H1 (cell line): ENCODE results near the gene CCPG1. TPM values are rescaled to one million over a fixed set of nuclear protein-coding genes. Genes with fewer than 3 reads are reported as not detected.

ENCODE experiments used
- ASH2L ChIP-seq: fragments of 200-600, 300-600 bp; sonication (generic); IDR thresholded peaks from one replicate; pipeline ENCODE4 v1.7.1; 2017; ENCODE audit warnings: low read length
- BACH1 ChIP-seq: IDR thresholded peaks from 2 replicates; pipeline ENCODE4 v1.6.1; 2012; ENCODE audit warnings: low read length, improper control_type of control experiment
- CHD1 ChIP-seq: IDR thresholded peaks from 2 replicates; pipeline ENCODE4 v1.6.1; 2012; ENCODE audit warnings: low read depth, low read length, improper control_type of control experiment
- CTBP2 ChIP-seq: IDR thresholded peaks from 2 replicates; pipeline ENCODE4 v1.7.0; 2011; ENCODE audit warnings: borderline replicate concordance, mild to moderate bottlenecking, moderate library complexity, mixed read lengths, low read length; ENCODE audit not compliant: insufficient read depth, insufficient read length
- EP300 ChIP-seq, 2 experiments: IDR thresholded peaks; 1 replicate in 1 of 2; 2 replicates in 1 of 2; pipeline ENCODE4 v1.6.1; 2011 to 2012; ENCODE audit warnings: low read depth in 2 of 2, low read length in 2 of 2, mild to moderate bottlenecking in 2 of 2, borderline replicate concordance in 1 of 2, inconsistent platforms in 1 of 2, moderate library complexity in 1 of 2
- HDAC2 ChIP-seq, 2 experiments: fragments of 300-600 bp in 1 of 2; sonication (generic) in 1 of 2; IDR thresholded peaks; 2 replicates each; pipeline ENCODE4 v1.6.1; 2011 to 2012; ENCODE audit warnings: low read depth in 2 of 2, low read length in 2 of 2, mild to moderate bottlenecking in 2 of 2, moderate library complexity in 2 of 2, borderline replicate concordance in 1 of 2, inconsistent platforms in 1 of 2
- HDAC6 ChIP-seq: IDR thresholded peaks from one replicate; pipeline ENCODE4 v1.7.1; 2012; ENCODE audit warnings: low read depth, mild to moderate bottlenecking, inconsistent platforms, low read length, moderate library complexity
- NANOG ChIP-seq: IDR thresholded peaks from 2 replicates; pipeline ENCODE4 v1.6.1; 2011; ENCODE audit warnings: low read length, low read depth, mild to moderate bottlenecking, inconsistent platforms; ENCODE audit not compliant: insufficient read depth, poor library complexity, severe bottlenecking
- NRF1 ChIP-seq: IDR thresholded peaks from 2 replicates; pipeline ENCODE4 v1.6.1; 2011; ENCODE audit warnings: mild to moderate bottlenecking, low read depth, low read length, improper control_type of control experiment
- PHF8 ChIP-seq: fragments of 200-600 bp; sonication (generic); conservative IDR thresholded peaks from 2 replicates; pipeline ENCODE4 v1.7.1; 2012; ENCODE audit warnings: low read depth, mild to moderate bottlenecking, inconsistent platforms, low read length, moderate library complexity
- POLR2A ChIP-seq, 2 experiments: IDR thresholded peaks; 1 replicate in 1 of 2; 2 replicates in 1 of 2; pipeline ENCODE4 v1.6.1; 2011; ENCODE audit warnings: low read depth in 2 of 2, low read length in 2 of 2, mild to moderate bottlenecking in 2 of 2; ENCODE audit errors: control extremely low read depth in 1 of 2
- RNF2 ChIP-seq: fragments of 200-900, 300-1000 bp; sonication (generic); IDR thresholded peaks from 2 replicates; pipeline ENCODE4 v1.7.1; 2016; ENCODE audit warnings: borderline replicate concordance, low read depth, mild to moderate bottlenecking, antibody characterized with exemption, low read length; ENCODE audit not compliant: poor library complexity, severe bottlenecking; ENCODE audit errors: missing control alignments
- RXRA ChIP-seq: IDR thresholded peaks from 2 replicates; pipeline ENCODE4 v1.6.1; 2011; ENCODE audit warnings: low read depth, mild to moderate bottlenecking, low read length, moderate library complexity; ENCODE audit not compliant: insufficient read depth
- SAP30 ChIP-seq: fragments of 300-600 bp; sonication (generic); IDR thresholded peaks from 2 replicates; pipeline ENCODE4 v1.7.1; 2012; ENCODE audit warnings: low read length, moderate library complexity, mild to moderate bottlenecking, inconsistent platforms; ENCODE audit not compliant: insufficient read depth, insufficient replicate concordance
- SRF ChIP-seq: IDR thresholded peaks from 2 replicates; pipeline ENCODE4 v1.6.1; 2011; ENCODE audit warnings: mild to moderate bottlenecking, low read depth, low read length, moderate library complexity
- polyA plus RNA-seq, 7 experiments: library from polyadenylated mRNA; depleted of rRNA in 3 of 7; stranded (reverse) in 5 of 7; unstranded in 2 of 7; fragments of >200 nt in 5 of 7; fragments of 200-250 nt in 2 of 7; gene quantifications; 1 replicate in 5 of 7; 2 replicates in 1 of 7; 4 replicates in 1 of 7; pipeline versions ENCODE4 v1.2.1 to v1.2.3, GENCODE V29; 2011 to 2013; ENCODE audit warnings: missing spikeins in 2 of 7, mixed read lengths in 2 of 7
- total RNA-seq: library from RNA; stranded (reverse); fragmentation: NEBNext Ultra II Directional; extraction: Animal tissue kit (Norgen Biotek cat#: 25700); gene quantifications from 2 replicates; pipeline ENCODE4 v1.2.1, GENCODE V29; 2021

Gene CCPG1
- total and polyA plus RNA-seq, 2 of the 8 experiments (the other 6 are each of a cell fraction or from before 2014, with no cell fraction given), result 2.3 to 13.2 TPM

- TF ChIP-seq HDAC6 (no peak), NANOG (no peak), RXRA (no peak), SRF (no peak), EP300 (IDR thresholded peaks at IDR 0.05; ENCODE audit: borderline replicate concordance in 1 of 2, low read depth in 2 of 2, low read length in 2 of 2) (0 out of 3 replicates have a peak, but pooled peaks of 1 of the 2 experiments have one; percentile 5), SAP30 (no peak), BACH1 (no peak), RNF2 (no peak), CTBP2 (no peak), CHD1 (no peak), ASH2L (peak; percentile 82), NRF1 (no peak), HDAC2 (IDR thresholded peaks at IDR 0.05; ENCODE audit: borderline replicate concordance in 1 of 2, low read depth in 2 of 2, low read length in 2 of 2) (no peak; a peak in 1 of 4 replicates), POLR2A (IDR thresholded peaks at IDR 0.05; ENCODE audit: control extremely low read depth in 1 of 2, low read depth in 2 of 2, low read length in 2 of 2) (peak in 1 of 2 experiments; percentile 64; a peak in 2 of 3 replicates), PHF8 (peak; percentile 56; the same call in 1 of the 2 replicates)
Measured at GRCh38 chr15:55408012-55408928, at the start of gene CCPG1, which contains the start of gene PIERCE2 (continued).
